ENCODE data around the gene PRUNE1.

Gene PRUNE1

GRCh38 chr1:150997126-150997872 is 10.9 kb upstream of the PRUNE1 start:
- H3K4me3 ChIP-seq (ENCODE audit: low read length), result no peak overlapping the region
- no peak overlapping the region for H3K27ac ChIP-seq (ENCODE audit: low read depth, low read length)
- H3K4me1 ChIP-seq (ENCODE audit: insufficient read depth, low read length), result 0 out of 2 replicates have a peak, but pooled peaks cover 3% of the 10 kb centered on the region
- no peak overlapping the region for H3K9ac ChIP-seq (ENCODE audit: low read depth, low read length)
- peaks cover 10% of the 10 kb centered on the region; the same call in 1 of the 2 replicates for H3K36me3 ChIP-seq (ENCODE audit: insufficient read depth, low read length)
- no peaks in the 10 kb centered on the region for H3K9me3 ChIP-seq (ENCODE audit: insufficient read depth, low read depth, low read length)
- no peaks in the 10 kb centered on the region for H3K27me3 ChIP-seq (ENCODE audit: insufficient read depth, low read length)
- 94% methylated on average over 20 of the region's 20 CpGs for WGBS

DNA sequence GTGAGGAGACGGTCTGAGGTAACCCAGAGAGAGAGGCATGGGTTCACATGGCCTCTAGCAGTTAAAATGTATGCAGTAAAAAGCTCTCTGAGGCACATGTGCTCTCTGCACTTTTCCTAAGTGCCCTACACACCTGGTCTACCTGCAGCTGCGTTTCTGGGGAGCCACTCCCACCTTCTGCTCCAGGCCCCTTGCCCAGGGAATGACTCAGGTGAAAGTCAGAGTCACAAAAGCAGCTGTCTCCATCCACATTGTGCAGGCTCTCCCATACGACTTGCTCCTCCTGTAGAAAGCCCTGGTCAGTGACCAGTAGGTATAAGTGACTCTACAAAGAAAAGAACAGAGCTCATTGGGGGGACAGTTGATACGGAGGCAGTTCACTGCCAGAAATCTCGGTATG is 10.3 kb upstream of the PRUNE1 start:
- 91% methylated on average over 4 of the region's 5 CpGs for WGBS
- Histone ChIP-seq H3K9ac (ENCODE audit: low read depth, low read length) (no peak overlapping the region), H3K27me3 (ENCODE audit: insufficient read depth, low read length) (no peaks in the 10 kb centered on the region), H3K9me3 (ENCODE audit: insufficient read depth, low read depth, low read length) (no peaks in the 10 kb centered on the region), H3K4me1 (ENCODE audit: insufficient read depth, low read length) (0 out of 2 replicates have a peak, but pooled peaks cover 3% of the 10 kb centered on the region), H3K27ac (ENCODE audit: low read depth, low read length) (no peak overlapping the region), H3K36me3 (ENCODE audit: insufficient read depth, low read length) (peaks cover 10% of the 10 kb centered on the region; the same call in 1 of the 2 replicates), H3K4me3 (ENCODE audit: low read length) (no peak overlapping the region)

DNA sequence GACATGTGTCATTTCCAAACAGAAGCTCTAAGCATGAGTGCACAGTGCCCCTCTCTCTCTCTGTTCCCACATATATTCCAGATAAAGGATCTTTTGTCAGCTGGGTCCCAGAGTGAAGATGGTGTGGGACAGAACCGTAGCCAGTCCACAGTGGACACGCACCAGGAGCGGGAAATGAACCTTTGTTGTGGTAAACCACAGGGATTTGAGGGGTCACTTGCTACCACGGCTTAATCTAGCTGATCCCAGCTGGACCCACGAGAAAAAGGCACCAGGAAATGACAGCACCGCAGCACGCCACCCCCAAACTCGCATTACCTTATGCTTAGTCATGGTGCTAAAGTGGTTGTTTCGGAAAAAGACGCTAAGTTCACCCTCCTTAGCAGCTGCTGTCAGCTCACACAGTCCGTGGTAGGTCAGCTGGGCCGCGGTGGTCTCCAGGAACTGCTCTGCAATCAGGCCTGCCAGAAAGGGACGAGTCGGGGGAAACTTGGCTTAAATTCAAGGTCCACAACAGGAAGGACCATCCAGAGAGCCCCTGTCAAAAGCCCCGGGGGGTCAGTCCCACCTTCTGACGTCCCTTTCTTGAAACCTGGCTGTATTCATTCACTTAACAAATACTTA is 9.1 kb upstream of the PRUNE1 start:
- H3K9me3 ChIP-seq (ENCODE audit: insufficient read depth, low read depth, low read length), result no peaks in the 10 kb centered on the region
- peaks cover 10% of the 10 kb centered on the region; the same call in 1 of the 2 replicates for H3K36me3 ChIP-seq (ENCODE audit: insufficient read depth, low read length)
- no peaks in the 10 kb centered on the region for H3K27me3 ChIP-seq (ENCODE audit: insufficient read depth, low read length)
- H3K27ac ChIP-seq (ENCODE audit: low read depth, low read length), result no peak overlapping the region
- H3K4me3 ChIP-seq (ENCODE audit: low read length), result no peak overlapping the region
- WGBS, result 90% methylated on average over 17 of the region's 17 CpGs
- 0 out of 2 replicates have a peak, but pooled peaks cover 3% of the 10 kb centered on the region for H3K4me1 ChIP-seq (ENCODE audit: insufficient read depth, low read length)
- H3K9ac ChIP-seq (ENCODE audit: low read depth, low read length), result no peak overlapping the region

GRCh38 chr1:150999926-151000325 is 8.3 kb upstream of the PRUNE1 start:
- H3K4me1 ChIP-seq (ENCODE audit: insufficient read depth, low read length), result 0 out of 2 replicates have a peak, but pooled peaks cover 3% of the 10 kb centered on the region
- H3K27me3 ChIP-seq (ENCODE audit: insufficient read depth, low read length), result no peaks in the 10 kb centered on the region
- no peak overlapping the region for H3K27ac ChIP-seq (ENCODE audit: low read depth, low read length)
- H3K4me3 ChIP-seq (ENCODE audit: low read length), result no peak overlapping the region
- 95% methylated on average over 2 of the region's 2 CpGs for WGBS
- H3K9me3 ChIP-seq (ENCODE audit: insufficient read depth, low read depth, low read length), result no peaks in the 10 kb centered on the region
- H3K36me3 ChIP-seq (ENCODE audit: insufficient read depth, low read length), result peaks cover 10% of the 10 kb centered on the region; the same call in 1 of the 2 replicates
- H3K9ac ChIP-seq (ENCODE audit: low read depth, low read length), result no peak overlapping the region

GRCh38 chr1:151000408-151000807 is 7.8 kb upstream of the PRUNE1 start:
- no peak overlapping the region for H3K4me3 ChIP-seq (ENCODE audit: low read length)
- 97% methylated on average over 3 of the region's 3 CpGs for WGBS
- H3K9me3 ChIP-seq (ENCODE audit: insufficient read depth, low read depth, low read length), result no peaks in the 10 kb centered on the region
- no peaks in the 10 kb centered on the region for H3K27me3 ChIP-seq (ENCODE audit: insufficient read depth, low read length)
- no peak overlapping the region for H3K9ac ChIP-seq (ENCODE audit: low read depth, low read length)
- H3K27ac ChIP-seq (ENCODE audit: low read depth, low read length), result no peak overlapping the region
- peaks cover 10% of the 10 kb centered on the region; the same call in 1 of the 2 replicates for H3K36me3 ChIP-seq (ENCODE audit: insufficient read depth, low read length)
- peaks cover 4% of the 10 kb centered on the region for H3K4me1 ChIP-seq (ENCODE audit: insufficient read depth, low read length)

GRCh38 chr1:151001602-151002001 is 6.6 kb upstream of the PRUNE1 start:
- Histone ChIP-seq H3K9me3 (ENCODE audit: insufficient read depth, low read depth, low read length) (no peaks in the 10 kb centered on the region), H3K9ac (ENCODE audit: low read depth, low read length) (no peak overlapping the region), H3K4me3 (ENCODE audit: low read length) (no peak overlapping the region), H3K36me3 (ENCODE audit: insufficient read depth, low read length) (peaks cover 10% of the 10 kb centered on the region; the same call in 1 of the 2 replicates), H3K27ac (ENCODE audit: low read depth, low read length) (no peak overlapping the region), H3K4me1 (ENCODE audit: insufficient read depth, low read length) (peaks cover 9% of the 10 kb centered on the region), H3K27me3 (ENCODE audit: insufficient read depth, low read length) (no peaks in the 10 kb centered on the region)
- 85% methylated on average over 4 of the region's 4 CpGs for WGBS

- Histone ChIP-seq H3K27ac (ENCODE audit: low read depth, low read length) (no peak overlapping the region), H3K36me3 (ENCODE audit: insufficient read depth, low read length) (peaks cover 10% of the 10 kb centered on the region; the same call in 1 of the 2 replicates), H3K9ac (ENCODE audit: low read depth, low read length) (no peak overlapping the region), H3K9me3 (ENCODE audit: insufficient read depth, low read depth, low read length) (no peaks in the 10 kb centered on the region), H3K4me1 (ENCODE audit: insufficient read depth, low read length) (peaks cover 11% of the 10 kb centered on the region), H3K4me3 (ENCODE audit: low read length) (no peak overlapping the region), H3K27me3 (ENCODE audit: insufficient read depth, low read length) (no peaks in the 10 kb centered on the region)
- 92% methylated on average over 3 of the region's 3 CpGs for WGBS
These were observed 6.2 kb upstream of the PRUNE1 start for GRCh38 chr1:151002051-151002450.

- peaks cover 14% of the 10 kb centered on the region for H3K4me1 ChIP-seq (ENCODE audit: insufficient read depth, low read length)
- H3K27ac ChIP-seq (ENCODE audit: low read depth, low read length), result no peak overlapping the region
- no peak overlapping the region for H3K9ac ChIP-seq (ENCODE audit: low read depth, low read length)
- H3K4me3 ChIP-seq (ENCODE audit: low read length), result no peak overlapping the region
- no peaks in the 10 kb centered on the region for H3K27me3 ChIP-seq (ENCODE audit: insufficient read depth, low read length)
- H3K9me3 ChIP-seq (ENCODE audit: insufficient read depth, low read depth, low read length), result no peaks in the 10 kb centered on the region
- WGBS, result 81% methylated on average over 2 of the region's 2 CpGs
- peaks cover 10% of the 10 kb centered on the region; the same call in 1 of the 2 replicates for H3K36me3 ChIP-seq (ENCODE audit: insufficient read depth, low read length)
These were observed 5.6 kb upstream of the PRUNE1 start for GRCh38 chr1:151002611-151003010.

- no peaks in the 10 kb centered on the region for H3K9me3 ChIP-seq (ENCODE audit: insufficient read depth, low read depth, low read length)
- peaks cover 19% of the 10 kb centered on the region for H3K4me1 ChIP-seq (ENCODE audit: insufficient read depth, low read length)
- no peak overlapping the region for H3K4me3 ChIP-seq (ENCODE audit: low read length)
- no peak overlapping the region for H3K9ac ChIP-seq (ENCODE audit: low read depth, low read length)
- H3K36me3 ChIP-seq (ENCODE audit: insufficient read depth, low read length), result peaks cover 10% of the 10 kb centered on the region; the same call in 1 of the 2 replicates
- H3K27me3 ChIP-seq (ENCODE audit: insufficient read depth, low read length), result no peaks in the 10 kb centered on the region
- no peak overlapping the region for H3K27ac ChIP-seq (ENCODE audit: low read depth, low read length)
These were observed 5.1 kb upstream of the PRUNE1 start for GRCh38 chr1:151003180-151003579.

DNA sequence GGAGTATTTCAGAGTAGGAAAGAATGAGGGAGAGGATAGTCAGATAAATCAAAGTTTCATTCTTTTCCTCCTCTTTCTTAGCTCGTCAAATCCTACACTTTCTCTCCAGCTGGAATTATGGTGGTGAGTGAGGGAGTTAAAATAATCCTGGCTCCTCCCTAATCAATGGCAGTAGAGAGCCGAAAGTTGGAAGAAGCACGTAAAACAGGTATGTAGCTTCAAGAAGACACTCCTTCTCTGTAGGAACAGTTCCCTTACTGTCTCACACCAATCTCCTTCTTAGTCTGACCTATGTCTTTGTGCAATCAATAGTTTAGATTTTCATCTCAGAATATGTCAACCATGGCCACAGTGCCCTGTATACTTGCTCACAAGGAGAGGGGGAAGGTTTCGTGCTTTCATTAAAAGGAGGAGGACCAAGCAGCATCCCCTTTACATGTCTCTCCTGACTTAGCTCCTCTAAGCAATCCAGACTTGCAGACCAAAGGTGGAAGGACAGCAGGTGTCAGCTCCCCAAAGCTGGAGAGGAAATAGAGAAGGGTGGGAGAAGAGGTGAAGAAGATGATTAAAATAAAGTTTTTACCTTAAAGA is 2.4 kb upstream of the PRUNE1 start:
- no peaks in the 10 kb centered on the region for H3K9me3 ChIP-seq (ENCODE audit: insufficient read depth, low read depth, low read length)
- H3K27ac ChIP-seq (ENCODE audit: low read depth, low read length), result no peak overlapping the region
- no peak overlapping the region for H3K9ac ChIP-seq (ENCODE audit: low read depth, low read length)

More for the DNA sequence above, 2.4 kb upstream of the PRUNE1 start:
- WGBS, result 80% methylated on average over 3 of the region's 4 CpGs
- no peaks in the 10 kb centered on the region for H3K27me3 ChIP-seq (ENCODE audit: insufficient read depth, low read length)
- H3K4me3 ChIP-seq (ENCODE audit: low read length), result peak overlapping the region; percentile 52
- peaks cover 3% of the 10 kb centered on the region; the same call in 1 of the 2 replicates for H3K36me3 ChIP-seq (ENCODE audit: insufficient read depth, low read length)
- peaks cover 22% of the 10 kb centered on the region for H3K4me1 ChIP-seq (ENCODE audit: insufficient read depth, low read length)
